HG03139 (cell line): ENCODE measurements around the gene XYLT2.
A peak's percentile ranks its signal among the peaks of the same experiment; 100 is the strongest.
"Not testable (repeated sequence)": the region's sequence is repeated elsewhere in the genome, so short reads cannot be mapped to it uniquely, and the experiment has no call there.

Experiments
- ATAC-seq: cut with Tn5 transposase; IDR thresholded peaks from one replicate; pipeline ENCODE4 v1.9.1; 2021; ENCODE audit not compliant: unreplicated experiment

The XYLT2 gene

GRCh38 chr17:50319306-50320004 is 26.5 kb upstream of the XYLT2 start:
- no peak for ATAC-seq

GRCh38 chr17:50322271-50322670 is 23.7 kb upstream of the XYLT2 start:
- no peak for ATAC-seq

GRCh38 chr17:50323060-50323459 is 22.9 kb upstream of the XYLT2 start:
- no peak for ATAC-seq

- no peak for ATAC-seq
Measured at GRCh38 chr17:50325906-50326305, 20.0 kb upstream of the XYLT2 start.

- ATAC-seq = no peak
Measured at GRCh38 chr17:50326831-50327364, 19.0 kb upstream of the XYLT2 start.

- no peak for ATAC-seq
Measured at GRCh38 chr17:50328363-50329325, 17.3 kb upstream of the XYLT2 start.

GRCh38 chr17:50329716-50330115 is 16.2 kb upstream of the XYLT2 start:
- no peak for ATAC-seq

- no peak for ATAC-seq
Measured at GRCh38 chr17:50330151-50330775, 15.7 kb upstream of the XYLT2 start.

- no peak for ATAC-seq
Measured at GRCh38 chr17:50331085-50331791, 14.7 kb upstream of the XYLT2 start.

GRCh38 chr17:50332196-50332595 is 13.7 kb upstream of the XYLT2 start:
- no peak for ATAC-seq

GRCh38 chr17:50333291-50334057 is 12.5 kb upstream of the XYLT2 start:
- ATAC-seq = not testable (repeated sequence)

- no peak for ATAC-seq
Measured at GRCh38 chr17:50337956-50338355, 8.0 kb upstream of the XYLT2 start.

- ATAC-seq = no peak
Measured at GRCh38 chr17:50338645-50339044, 7.3 kb upstream of the XYLT2 start.

- ATAC-seq = no peak
Measured at GRCh38 chr17:50339381-50339780, 6.5 kb upstream of the XYLT2 start.

GRCh38 chr17:50344731-50345365 is 1.1 kb upstream of the XYLT2 start:
- no peak for ATAC-seq

GRCh38 chr17:50346313-50347116 is 589 bp downstream of the XYLT2 start:
- ATAC-seq = peak; percentile 50

GRCh38 chr17:50347117-50347893 is 1.4 kb downstream of the XYLT2 start:
- no peak for ATAC-seq

GRCh38 chr17:50347894-50348291 is 2.0 kb downstream of the XYLT2 start:
- ATAC-seq = no peak
